Neural crest cell (in vitro differentiated cells): ENCODE measurements around the gene ITPKC. TPM values are rescaled to one million over a fixed set of nuclear protein-coding genes. Genes with fewer than 3 reads are reported as not detected.
A peak's percentile ranks its signal among the peaks of the same experiment; 100 is the strongest.

Source experiments
- DNase-seq: peaks from one replicate; pipeline ENCODE4 v3.0.0; 2021; ENCODE audit warnings: low read depth, mixed read lengths, low spot score
- H3K27ac Mint-ChIP-seq: one replicate; pipeline ENCODE4 v1.8.0; 2021; ENCODE audit warnings: mild to moderate bottlenecking, mixed read lengths; ENCODE audit not compliant: unreplicated experiment
- H3K27me3 Mint-ChIP-seq: 2 replicates; pipeline ENCODE4 v1.8.0; 2021; ENCODE audit warnings: low read depth, mild to moderate bottlenecking, mixed read lengths
- H3K36me3 Mint-ChIP-seq: 2 replicates; pipeline ENCODE4 v1.8.0; 2021; ENCODE audit warnings: low read depth, mild to moderate bottlenecking, mixed read lengths
- H3K4me1 Mint-ChIP-seq: 2 replicates; pipeline ENCODE4 v1.8.0; 2021; ENCODE audit warnings: mixed read lengths
- H3K4me3 Mint-ChIP-seq: one replicate; pipeline ENCODE4 v1.8.0; 2021; ENCODE audit warnings: mild to moderate bottlenecking, mixed read lengths
- H3K9me3 Mint-ChIP-seq: 2 replicates; pipeline ENCODE4 v1.8.0; 2021; ENCODE audit warnings: mixed read lengths
- CTCF ChIP-seq: fragments of 200-600 bp; sonication (generic); conservative IDR thresholded peaks from 2 replicates; pipeline ENCODE4 v1.5.0; 2021; ENCODE audit warnings: antibody characterized with exemption, mild to moderate bottlenecking
- total RNA-seq: library from RNA; stranded (reverse); gene quantifications from 2 replicates; pipeline ENCODE4 v1.2.1, GENCODE V29; 2021

Gene ITPKC
- total RNA-seq, 1 donor from 2014 or later: 13.9 TPM

- Mint-ChIP-seq H3K4me1 (no peaks in the 10 kb centered on the region), H3K36me3 (peaks cover 11% of the 10 kb centered on the region)
Measured at GRCh38 chr19:40733149-40733548, 16.2 kb downstream of the ITPKC start.

GRCh38 chr19:40735013-40735771, 18.3 kb downstream of the ITPKC start:
- H3K9me3 Mint-ChIP-seq: no peaks in the 10 kb centered on the region
- peaks cover 3% of the 10 kb centered on the region for H3K4me1 Mint-ChIP-seq
- no peak overlapping the region for H3K27ac Mint-ChIP-seq
- H3K27me3 Mint-ChIP-seq: no peaks in the 10 kb centered on the region
- peaks cover 13% of the 10 kb centered on the region for H3K36me3 Mint-ChIP-seq
- DNase-seq: no peak
- TF ChIP-seq CTCF: no peak
- H3K4me3 Mint-ChIP-seq: no peak overlapping the region

More at GRCh38 chr19:40733149-40733548, 16.2 kb downstream of the ITPKC start:
- no peaks in the 10 kb centered on the region for H3K27me3 Mint-ChIP-seq
- H3K9me3 Mint-ChIP-seq: no peaks in the 10 kb centered on the region
- no peak for TF ChIP-seq CTCF
- peak overlapping the region; percentile 47 for H3K27ac Mint-ChIP-seq
- no peak for DNase-seq
- no peak overlapping the region for H3K4me3 Mint-ChIP-seq

GRCh38 chr19:40736661-40737060, 19.7 kb downstream of the ITPKC start:
- DNase-seq: no peak
- Mint-ChIP-seq H3K27me3 (no peaks in the 10 kb centered on the region), H3K4me3 (no peak overlapping the region), H3K27ac (no peak overlapping the region), H3K9me3 (no peaks in the 10 kb centered on the region), H3K36me3 (peaks cover 13% of the 10 kb centered on the region), H3K4me1 (peaks cover 3% of the 10 kb centered on the region)
- TF ChIP-seq CTCF: no peak

- H3K27ac Mint-ChIP-seq: no peak overlapping the region
- H3K4me3 Mint-ChIP-seq: no peak overlapping the region
- TF ChIP-seq CTCF: no peak
Measured at GRCh38 chr19:40737102-40737644, 20.3 kb downstream of the ITPKC start.

GRCh38 chr19:40739030-40739839, 22.3 kb downstream of the ITPKC start:
- Mint-ChIP-seq H3K36me3 (peaks cover 6% of the 10 kb centered on the region), H3K27ac (no peak overlapping the region), H3K9me3 (no peaks in the 10 kb centered on the region), H3K27me3 (no peaks in the 10 kb centered on the region), H3K4me3 (no peak overlapping the region), H3K4me1 (peaks cover 3% of the 10 kb centered on the region)
- TF ChIP-seq CTCF: no peak
- DNase-seq: no peak

More at GRCh38 chr19:40737102-40737644, 20.3 kb downstream of the ITPKC start:
- no peak for DNase-seq
- Mint-ChIP-seq H3K9me3 (no peaks in the 10 kb centered on the region), H3K4me1 (peaks cover 3% of the 10 kb centered on the region), H3K27me3 (no peaks in the 10 kb centered on the region), H3K36me3 (peaks cover 13% of the 10 kb centered on the region)
